Fibroblast of the aortic adventitia (primary cell): ENCODE data around the gene THADA. TPM values are rescaled to one million over a fixed set of nuclear protein-coding genes. Genes with fewer than 3 reads are reported as not detected.
A peak's percentile ranks its signal among the peaks of the same experiment; 100 is the strongest.

Experiments used
- DNase-seq: peaks from one replicate; pipeline ENCODE4 v3.0.0-alpha.2; 2010; ENCODE audit warnings: low read depth
- H3K4me3 ChIP-seq: 2 replicates; pipeline ENCODE4 v1.5.1; 2011; ENCODE audit warnings: low read depth, mild to moderate bottlenecking, control low read depth, low read length, moderate library complexity
- total RNA-seq: library from RNA; depleted of rRNA; stranded (reverse); fragments of >200 nt; gene quantifications from 2 replicates; pipeline ENCODE4 v1.2.3, GENCODE V29; 2012; ENCODE audit warnings: low replicate concordance
- TF ChIP-seq, protein P1 (sequence below): IDR thresholded peaks from 2 replicates; pipeline ENCODE4 v1.5.1; 2011; ENCODE audit warnings: mild to moderate bottlenecking, low read length, control low read depth, inconsistent platforms; ENCODE audit not compliant: insufficient read depth

Gene THADA
- total RNA-seq, 1 donor: 34.6 TPM

DNA sequence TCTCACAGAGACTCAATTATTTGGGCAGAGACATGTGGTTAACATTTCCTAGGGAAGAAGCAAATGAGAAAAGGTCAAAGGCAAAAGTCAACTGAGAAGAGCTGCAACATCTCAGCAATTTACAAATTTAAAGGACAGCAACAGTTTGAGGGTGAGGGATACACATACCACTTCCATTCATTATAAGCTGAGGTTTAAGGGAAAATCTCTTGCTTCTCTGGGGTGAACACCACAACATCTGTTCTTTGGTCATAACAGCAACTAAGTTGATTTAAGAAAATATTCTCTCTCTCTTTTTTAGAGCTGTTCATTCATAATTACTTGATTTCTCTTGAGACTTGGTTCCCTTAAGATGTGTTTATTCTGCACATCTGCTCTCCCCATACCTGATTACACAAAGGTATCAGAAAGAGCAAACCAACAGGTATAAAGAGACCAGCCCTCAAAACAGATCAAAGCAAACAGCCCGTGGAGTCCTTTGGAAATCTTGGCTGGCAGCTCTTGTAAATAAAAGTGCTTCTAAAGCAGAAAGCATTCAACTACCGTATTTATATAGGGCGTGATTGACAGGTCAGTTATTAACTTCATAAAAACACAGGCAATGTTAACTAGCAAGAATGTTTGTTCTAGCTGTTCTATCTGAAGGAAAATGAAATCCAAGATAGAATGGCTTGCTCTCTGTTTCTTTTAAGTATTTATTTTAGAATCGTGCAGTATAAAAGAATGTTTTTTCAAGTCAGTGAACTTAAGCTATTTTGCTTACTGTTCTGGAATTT, 132.8 kb downstream of the THADA start:
- TF ChIP-seq, protein P1, sequence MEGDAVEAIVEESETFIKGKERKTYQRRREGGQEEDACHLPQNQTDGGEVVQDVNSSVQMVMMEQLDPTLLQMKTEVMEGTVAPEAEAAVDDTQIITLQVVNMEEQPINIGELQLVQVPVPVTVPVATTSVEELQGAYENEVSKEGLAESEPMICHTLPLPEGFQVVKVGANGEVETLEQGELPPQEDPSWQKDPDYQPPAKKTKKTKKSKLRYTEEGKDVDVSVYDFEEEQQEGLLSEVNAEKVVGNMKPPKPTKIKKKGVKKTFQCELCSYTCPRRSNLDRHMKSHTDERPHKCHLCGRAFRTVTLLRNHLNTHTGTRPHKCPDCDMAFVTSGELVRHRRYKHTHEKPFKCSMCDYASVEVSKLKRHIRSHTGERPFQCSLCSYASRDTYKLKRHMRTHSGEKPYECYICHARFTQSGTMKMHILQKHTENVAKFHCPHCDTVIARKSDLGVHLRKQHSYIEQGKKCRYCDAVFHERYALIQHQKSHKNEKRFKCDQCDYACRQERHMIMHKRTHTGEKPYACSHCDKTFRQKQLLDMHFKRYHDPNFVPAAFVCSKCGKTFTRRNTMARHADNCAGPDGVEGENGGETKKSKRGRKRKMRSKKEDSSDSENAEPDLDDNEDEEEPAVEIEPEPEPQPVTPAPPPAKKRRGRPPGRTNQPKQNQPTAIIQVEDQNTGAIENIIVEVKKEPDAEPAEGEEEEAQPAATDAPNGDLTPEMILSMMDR: no peak
- no peak overlapping the region for H3K4me3 ChIP-seq
- DNase-seq: no peak

DNA sequence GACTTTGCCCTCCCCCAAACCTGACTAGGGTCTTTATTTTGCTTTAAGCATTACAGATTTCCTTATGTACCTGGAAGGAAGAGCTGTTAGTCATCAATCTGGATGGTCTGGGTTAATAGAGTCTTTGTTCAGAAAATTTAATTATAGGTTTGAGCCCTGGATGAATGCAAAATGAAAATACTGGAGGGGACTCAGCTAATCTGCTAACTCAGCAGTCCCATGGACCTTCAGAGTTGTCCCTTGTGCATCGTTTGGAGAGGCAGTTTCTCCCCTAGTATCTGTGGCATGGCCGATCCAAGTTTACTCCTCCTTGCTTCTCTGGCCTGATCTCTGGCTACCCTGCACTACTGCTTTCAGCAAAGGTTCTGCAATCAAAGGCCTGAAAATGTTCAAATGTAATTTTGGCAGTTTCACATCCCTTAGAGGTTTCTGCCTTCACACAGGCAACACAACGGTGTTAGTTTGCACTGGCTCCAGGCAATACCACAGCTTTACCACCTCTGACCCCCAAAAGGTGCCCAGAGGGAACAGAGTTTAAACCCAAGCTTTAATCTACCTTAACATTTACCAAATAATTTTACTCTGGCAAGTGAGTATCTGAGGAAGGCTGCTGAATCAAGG, 134.3 kb downstream of the THADA start:
- TF ChIP-seq, protein P1: no peak
- DNase-seq: no peak
- H3K4me3 ChIP-seq: no peak overlapping the region

DNA sequence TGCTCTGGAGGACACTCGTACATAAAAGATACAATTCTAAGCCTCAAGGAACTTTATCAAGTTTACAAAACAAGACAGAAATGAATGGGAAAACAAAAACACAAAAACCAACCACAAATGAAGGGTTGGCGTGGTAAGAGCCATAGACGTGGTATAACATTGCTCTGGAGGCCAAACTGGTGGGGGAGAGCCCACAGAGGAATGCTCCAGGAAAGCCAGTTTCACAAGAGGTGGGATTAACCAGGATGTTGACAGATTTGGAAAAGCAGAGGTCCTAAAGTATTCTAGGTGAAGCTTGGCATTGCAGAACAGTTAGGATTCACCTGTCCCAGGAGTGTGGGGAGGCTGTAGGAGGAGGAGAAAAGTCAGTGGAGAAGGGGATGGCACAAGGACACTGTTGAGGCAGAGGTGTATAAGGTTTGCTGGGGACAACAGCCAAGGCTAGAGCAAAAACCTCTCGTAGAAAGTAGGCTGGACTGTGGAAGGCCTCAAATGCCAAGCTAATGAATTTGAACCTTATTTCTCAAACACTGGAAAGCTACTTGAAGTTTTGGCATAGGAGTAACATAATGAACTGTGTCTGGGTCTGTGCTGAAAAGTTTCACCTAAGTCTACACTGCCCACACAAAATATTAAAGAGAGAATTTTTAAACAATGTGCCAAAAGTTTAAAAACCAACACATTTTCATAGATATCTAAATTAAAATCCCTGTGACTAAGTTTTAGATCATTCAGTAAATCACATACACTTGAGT, 135.1 kb downstream of the THADA start:
- DNase-seq: peak; percentile 38
- TF ChIP-seq, protein P1: no peak
- H3K4me3 ChIP-seq: no peak overlapping the region

DNA sequence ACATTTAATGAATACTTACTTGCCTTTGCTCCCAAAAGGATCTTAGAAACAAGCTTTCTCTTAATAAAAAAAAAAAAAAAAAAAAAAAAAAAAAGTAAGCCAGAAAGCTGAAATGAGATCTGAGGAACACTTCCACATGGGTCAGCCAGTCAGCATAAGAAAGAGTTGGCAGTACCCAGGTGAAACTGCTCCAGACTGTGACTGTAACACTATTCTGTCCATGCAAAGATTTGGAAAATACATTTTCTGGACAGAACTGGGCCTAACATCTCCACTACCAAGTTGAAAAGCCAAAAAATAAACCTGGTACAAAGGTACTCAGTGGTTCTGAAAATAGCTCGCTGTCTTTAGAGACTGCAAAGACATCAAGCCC, 135.7 kb downstream of the THADA start:
- no peak overlapping the region for H3K4me3 ChIP-seq
- TF ChIP-seq, protein P1: no peak
- no peak for DNase-seq

DNA sequence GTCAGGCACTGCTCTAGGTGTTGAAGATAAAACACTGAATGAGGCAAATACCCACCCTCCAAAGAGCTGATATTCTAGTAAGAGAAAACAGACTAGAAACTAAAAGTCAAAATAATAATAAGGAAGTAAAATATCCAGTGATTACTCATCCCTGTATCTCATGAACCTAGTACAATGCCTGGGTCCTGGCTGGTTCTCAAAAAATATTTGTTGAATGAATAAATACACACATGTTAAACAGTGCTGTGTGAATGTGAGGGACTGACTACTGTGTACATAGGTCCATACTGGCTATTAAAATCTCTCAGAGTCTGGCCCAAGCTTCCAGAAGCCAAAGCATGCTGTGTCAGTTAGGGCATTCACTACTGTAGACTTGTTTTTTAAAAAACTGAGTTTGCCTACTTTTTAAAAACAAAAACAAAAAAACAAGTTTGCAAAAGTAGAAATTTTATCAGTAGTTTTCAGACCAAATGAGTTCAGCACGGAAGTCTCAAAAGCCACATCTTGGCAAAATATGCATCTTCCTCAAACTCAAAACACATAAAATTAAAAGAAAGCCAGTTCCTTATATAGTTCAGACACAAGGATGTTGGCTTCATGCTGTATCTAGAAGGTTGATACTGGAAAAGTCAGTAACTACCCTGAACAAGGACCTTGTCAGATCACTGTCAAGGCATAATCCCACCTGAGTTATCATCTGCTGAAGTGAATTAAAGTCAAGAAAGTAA, 136.2 kb downstream of the THADA start:
- no peak overlapping the region for H3K4me3 ChIP-seq
- peak; percentile 64 for DNase-seq
- TF ChIP-seq, protein P1: no peak

DNA sequence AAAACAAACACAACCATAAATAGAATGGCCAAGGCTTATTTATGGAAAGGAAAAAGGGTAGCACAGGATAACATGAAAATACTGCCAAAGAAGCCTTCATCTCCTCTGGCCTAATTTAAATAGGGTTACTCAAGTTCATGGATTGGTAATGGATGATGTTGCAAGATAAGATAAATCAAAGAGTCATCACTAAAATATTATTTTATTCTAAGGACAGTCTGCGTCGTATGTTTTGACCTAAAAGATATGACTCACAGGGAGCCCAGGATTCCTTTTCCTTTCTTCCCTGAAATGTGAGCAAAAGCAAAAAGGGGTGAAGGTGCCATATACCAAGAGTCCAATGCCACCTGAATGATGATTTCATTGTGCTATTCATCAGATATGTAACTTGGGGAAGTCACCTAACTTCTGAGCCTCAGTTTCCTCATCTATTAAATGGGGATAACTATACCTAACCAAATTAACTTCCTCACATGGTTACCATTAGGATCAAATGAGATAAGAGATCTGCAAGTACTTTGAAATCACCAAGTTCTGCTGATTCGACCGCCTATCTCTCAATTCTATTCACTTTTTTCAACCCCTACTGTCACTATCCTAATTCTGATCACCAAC, 137.7 kb downstream of the THADA start:
- TF ChIP-seq, protein P1: no peak
- peak; percentile 77 for DNase-seq
- H3K4me3 ChIP-seq: no peak overlapping the region
